Measurements from ENCODE around the gene TMEM63B.

- no peak for TF ChIP-seq JUN (IDR thresholded peaks at IDR 0.05; ENCODE audit: borderline replicate concordance, low read depth, low read length)
- no peak for TF ChIP-seq JUN (CRISPR knock-in tag; IDR thresholded peaks at IDR 0.05; ENCODE audit: borderline replicate concordance)
- TF ChIP-seq POLR2A (conservative IDR thresholded peaks at IDR 0.05), result no peak
- no peak for TF ChIP-seq NBN (IDR thresholded peaks at IDR 0.05; ENCODE audit: low read depth)
- no peak for TF ChIP-seq FOXP4 (CRISPR knock-in tag; IDR thresholded peaks at IDR 0.05; ENCODE audit: borderline replicate concordance)
- TF ChIP-seq MAX (CRISPR knock-in tag; IDR thresholded peaks at IDR 0.05), result no peak
- no peak for TF ChIP-seq NCOR1 (IDR thresholded peaks at IDR 0.05)
Measured at GRCh38 chr6:44091981-44092884, 35.1 kb upstream of the TMEM63B start.
